Smooth muscle cell (in vitro differentiated cells): ENCODE measurements around the gene PPP2R2D. TPM values are rescaled to one million over a fixed set of nuclear protein-coding genes. Genes with fewer than 3 reads are reported as not detected.
A peak's percentile ranks its signal among the peaks of the same experiment; 100 is the strongest.

ENCODE experiments used
- DNase-seq: peaks from one replicate; lab custom pipeline; 2025; ENCODE audit not compliant: unreplicated experiment; lab: John Stamatoyannopoulos, UW
- H2AFZ ChIP-seq: fragments of 200-600 bp; sonication (generic); 2 replicates; pipeline ENCODE4 v1.6.0; 2016; ENCODE audit warnings: antibody characterized with exemption, low read depth, mild to moderate bottlenecking
- H3F3A ChIP-seq: fragments of 200-600 bp; sonication (generic); 2 replicates; pipeline ENCODE4 v1.6.0; 2017; ENCODE audit warnings: antibody characterized with exemption, low read depth
- H3K27ac ChIP-seq: fragments of 200-600 bp; sonication (generic); 2 replicates; pipeline ENCODE4 v1.5.1; 2016; ENCODE audit warnings: low read depth, mild to moderate bottlenecking
- H3K27me3 ChIP-seq: fragments of 200-600 bp; sonication (generic); 2 replicates; pipeline ENCODE4 v1.6.1; 2016; ENCODE audit warnings: low read depth, mild to moderate bottlenecking
- H3K36me3 ChIP-seq: fragments of 200-600 bp; sonication (generic); 2 replicates; pipeline ENCODE4 v1.5.1; 2016; ENCODE audit warnings: low read depth
- H3K4me1 ChIP-seq: fragments of 200-600 bp; sonication (generic); 2 replicates; pipeline ENCODE4 v1.5.1; 2016; ENCODE audit warnings: low read depth
- H3K4me2 ChIP-seq: fragments of 200-600 bp; sonication (generic); 2 replicates; pipeline ENCODE4 v1.6.0; 2016; ENCODE audit warnings: mild to moderate bottlenecking
- H3K4me3 ChIP-seq: fragments of 200-600 bp; sonication (generic); 2 replicates; pipeline ENCODE4 v1.5.1; 2016; ENCODE audit warnings: mild to moderate bottlenecking
- H3K79me2 ChIP-seq: fragments of 200-600 bp; sonication (generic); 2 replicates; pipeline ENCODE4 v1.6.0; 2016; ENCODE audit warnings: low read depth, mild to moderate bottlenecking
- H3K9ac ChIP-seq: fragments of 200-600 bp; sonication (generic); 2 replicates; pipeline ENCODE4 v1.6.0; 2016; ENCODE audit warnings: low read depth
- H3K9me3 ChIP-seq: fragments of 200-600 bp; sonication (generic); replicated peaks from 2 replicates; pipeline ENCODE4 v1.5.1; 2016; ENCODE audit warnings: low read depth
- H4K20me1 ChIP-seq: fragments of 200-600 bp; sonication (generic); 2 replicates; pipeline ENCODE4 v1.6.0; 2016; ENCODE audit warnings: low read depth
- CTCF ChIP-seq: fragments of 200-600 bp; sonication (generic); IDR thresholded peaks from 2 replicates; pipeline ENCODE4 v1.5.1; 2017; ENCODE audit warnings: borderline replicate concordance, mild to moderate bottlenecking, antibody characterized with exemption; ENCODE audit not compliant: insufficient read depth, poor library complexity, severe bottlenecking
- WGBS: methylation state at CpG from one replicate; pipeline ENCODE4 v1.1.7; 2016; ENCODE audit warnings: low lambda C conversion rate; 5-methylcytosine and 5-hydroxymethylcytosine counted together
- polyA plus RNA-seq: library from polyadenylated mRNA; unstranded; fragments of >200 nt; fragmentation: Nextera tagmentation; extraction: Ambion mirVana; gene quantifications from 2 replicates; pipeline ENCODE4 v1.2.1, GENCODE V29; 2016
- total RNA-seq: library from RNA; depleted of rRNA; stranded (reverse); fragments of >200 nt; gene quantifications from 2 replicates; pipeline ENCODE4 v1.2.3, GENCODE V29; 2014

Gene PPP2R2D
- total RNA-seq = 25.1 and 27.1 TPM in 2 replicates
- 22.2 and 22.5 TPM in 2 replicates for polyA plus RNA-seq

- Histone ChIP-seq H3K27me3 (no peaks in the 10 kb centered on the region), H3K36me3 (no peaks in the 10 kb centered on the region), H3F3A (no peaks in the 10 kb centered on the region), H3K4me3 (peak within 1 kb of the TSS; percentile 90), H4K20me1 (peaks cover 39% of the 10 kb centered on the region), H3K27ac (peak within 1 kb of the TSS; percentile 83), H3K4me1 (peaks cover 10% of the 10 kb centered on the region), H3K9ac (peak within 1 kb of the TSS; percentile 90), H3K9me3 (no peaks in the 10 kb centered on the region), H3K79me2 (peaks cover 45% of the 10 kb centered on the region), H2AFZ (peak within 1 kb of the TSS; percentile 94), H3K4me2 (peak within 1 kb of the TSS; percentile 93)
- WGBS = 1% methylated on average over 58 of the region's 107 CpGs
- no peak for TF ChIP-seq CTCF
- peak; percentile 93 for DNase-seq
Measured at GRCh38 chr10:131900350-131901152, at the start of gene PPP2R2D. Gene PPP2R2D (plus strand): TSS chr10:131901008. CDS start chr10:131901149, 141 bp downstream.

DNA sequence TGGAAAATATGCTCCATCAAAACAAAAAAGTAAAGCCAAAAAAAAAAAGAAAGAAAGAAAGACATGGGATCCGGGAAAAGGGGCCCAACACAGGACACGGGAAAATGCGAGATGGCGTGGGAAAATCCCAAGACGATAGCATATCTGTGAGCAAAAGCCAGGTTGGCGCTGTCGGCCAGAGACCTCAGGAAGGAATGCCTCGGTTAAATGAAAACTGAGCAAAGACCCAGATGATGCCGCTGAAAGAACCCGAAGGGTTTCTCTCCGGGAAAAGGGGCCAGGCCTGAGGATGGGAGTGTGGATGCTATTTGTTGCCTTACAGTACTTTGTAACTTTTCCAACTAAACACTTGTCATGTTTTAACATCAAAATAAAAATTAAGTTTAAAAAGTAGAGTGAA is 49.5 kb upstream of the PPP2R2D start:
- H2AFZ ChIP-seq = no peak overlapping the region
- DNase-seq = no peak
- H3K9me3 ChIP-seq = no peaks in the 10 kb centered on the region
- no peaks in the 10 kb centered on the region for H3F3A ChIP-seq
- H4K20me1 ChIP-seq = no peaks in the 10 kb centered on the region
- no peaks in the 10 kb centered on the region for H3K36me3 ChIP-seq
- no peaks in the 10 kb centered on the region for H3K27me3 ChIP-seq
- H3K9ac ChIP-seq = no peak overlapping the region
- TF ChIP-seq CTCF = no peak
- H3K79me2 ChIP-seq = no peaks in the 10 kb centered on the region
- H3K27ac ChIP-seq = no peak overlapping the region
- H3K4me3 ChIP-seq = no peak overlapping the region
- no peak overlapping the region for H3K4me2 ChIP-seq
- no peaks in the 10 kb centered on the region for H3K4me1 ChIP-seq
- WGBS = 94% methylated on average over 11 of the region's 11 CpGs

DNA sequence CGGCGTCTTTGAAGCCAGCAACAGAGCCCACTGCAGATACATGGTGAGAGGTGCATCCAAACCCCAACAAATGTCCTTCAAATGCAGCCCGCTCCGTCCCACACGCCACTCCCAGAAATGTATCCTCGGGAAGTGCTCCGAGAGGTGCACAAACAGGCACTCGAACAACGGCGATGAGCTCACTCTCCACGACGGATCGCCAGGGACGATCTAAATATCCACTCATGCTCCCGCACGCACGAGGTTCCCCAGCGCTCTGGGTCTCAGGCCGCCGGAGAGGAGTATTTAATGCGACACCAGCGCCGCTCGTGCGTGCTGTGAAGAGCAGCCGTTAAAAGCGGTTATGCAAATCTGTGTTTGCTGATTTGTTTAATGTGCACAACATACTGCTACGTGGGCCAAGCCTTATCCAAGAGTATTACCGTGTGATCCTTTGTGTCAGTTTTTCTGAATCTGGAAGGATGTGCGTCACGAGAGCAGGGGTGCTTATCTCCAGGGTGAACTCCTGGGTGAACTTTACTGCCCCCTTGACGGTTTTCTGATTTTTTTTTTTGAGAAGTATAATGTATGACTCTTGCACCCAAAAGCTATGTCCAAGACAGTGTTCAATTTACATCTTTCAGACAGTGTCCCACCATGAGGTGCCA is 48.5 kb upstream of the PPP2R2D start:
- H3K27me3 ChIP-seq = no peaks in the 10 kb centered on the region

More for the DNA sequence above, 48.5 kb upstream of the PPP2R2D start:
- no peaks in the 10 kb centered on the region for H3K36me3 ChIP-seq
- H3K9me3 ChIP-seq = no peaks in the 10 kb centered on the region
- DNase-seq = no peak
- no peaks in the 10 kb centered on the region for H3K4me1 ChIP-seq
- H3F3A ChIP-seq = no peaks in the 10 kb centered on the region
- no peak overlapping the region for H2AFZ ChIP-seq
- no peak overlapping the region for H3K27ac ChIP-seq
- H3K4me2 ChIP-seq = no peak overlapping the region
- no peaks in the 10 kb centered on the region for H3K79me2 ChIP-seq
- TF ChIP-seq CTCF = no peak
- H4K20me1 ChIP-seq = no peaks in the 10 kb centered on the region
- H3K4me3 ChIP-seq = no peak overlapping the region
- no peak overlapping the region for H3K9ac ChIP-seq
- 94% methylated on average over 31 of the region's 32 CpGs for WGBS
